Effector CD4-positive, alpha-beta T cell (primary cell): ENCODE measurements around the gene TRIML2. TPM values are rescaled to one million over a fixed set of nuclear protein-coding genes. Genes with fewer than 3 reads are reported as not detected.

Experiments used
- DNase-seq: peaks from one replicate; pipeline ENCODE4 v3.0.0-alpha.2; 2020
- total RNA-seq: gene quantifications from one replicate; lab custom pipeline; 2026; lab: John Stamatoyannopoulos, UW

TRIML2 gene
- not detected for total RNA-seq

DNA sequence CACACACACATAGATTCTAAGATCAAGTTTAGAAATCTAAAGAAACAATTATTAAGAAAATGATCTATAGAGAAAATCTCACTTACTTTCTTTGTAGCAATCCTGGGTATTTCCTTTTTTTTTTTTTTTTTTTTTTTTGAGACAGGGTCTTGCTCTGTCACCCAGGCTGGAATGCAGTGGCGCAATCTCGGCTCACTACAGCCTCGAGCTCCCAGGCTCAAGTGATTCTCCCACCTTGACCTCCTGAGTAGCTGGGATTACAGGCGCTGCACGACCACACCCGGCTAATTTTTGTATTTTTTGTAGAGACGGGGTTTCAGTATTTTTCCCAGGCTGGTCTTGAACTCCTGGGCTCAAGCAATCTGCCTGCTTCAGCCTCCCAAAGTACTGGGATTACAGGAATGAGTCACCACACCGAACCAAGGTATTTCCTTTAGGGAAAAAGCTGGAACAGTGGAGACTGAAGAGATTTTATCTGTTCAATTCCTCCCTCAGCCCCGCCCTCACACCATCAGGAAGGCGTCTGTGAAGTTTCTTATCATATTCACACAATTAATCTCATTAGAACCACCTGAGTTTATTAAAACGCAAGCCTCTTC is at the start of gene TRIML2:
TRIML2 (minus strand) TSS at position 447 of the 599 bp plus-strand sequence. CDS start 4,235 bp downstream, outside the sequence.
- no peak for DNase-seq

- DNase-seq, result no peak
Measured at GRCh38 chr4:188158336-188158735, 48.9 kb upstream of the TRIML2 start.

DNA sequence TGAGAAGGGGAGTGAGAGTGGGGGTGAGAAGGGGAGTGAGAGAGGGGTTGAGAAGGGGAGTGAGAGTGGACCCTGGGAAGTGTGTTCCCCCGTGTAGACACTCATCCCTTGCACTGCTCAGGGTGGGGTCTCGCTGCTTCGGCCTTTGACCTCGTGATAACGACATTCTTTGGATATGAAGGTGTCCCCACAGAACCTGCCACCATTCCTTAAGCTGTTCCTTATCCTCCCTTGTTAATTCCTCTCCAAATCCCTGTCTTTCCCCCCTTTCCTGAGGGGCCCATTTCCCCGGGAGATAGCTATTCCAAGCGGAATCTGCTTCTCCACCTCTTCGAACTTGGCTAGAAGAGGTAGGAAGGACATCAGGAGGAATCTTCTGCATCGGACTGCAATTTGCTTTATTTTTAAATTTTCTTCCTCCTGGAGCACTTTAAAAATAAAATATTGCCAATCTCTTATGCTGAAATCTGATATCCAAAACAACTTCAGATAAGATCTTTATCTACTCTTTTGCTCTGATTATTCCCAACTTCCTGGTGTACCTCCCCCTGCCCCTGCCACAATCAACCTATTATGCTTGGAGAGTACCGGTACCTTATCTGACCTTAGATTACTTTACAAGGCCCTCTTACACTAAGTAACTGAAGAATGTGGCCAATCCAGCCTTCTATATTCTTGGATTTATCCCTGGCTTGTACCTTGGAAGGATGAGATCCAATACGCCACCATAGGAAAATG is 45.4 kb upstream of the TRIML2 start:
- DNase-seq, result no peak

DNA sequence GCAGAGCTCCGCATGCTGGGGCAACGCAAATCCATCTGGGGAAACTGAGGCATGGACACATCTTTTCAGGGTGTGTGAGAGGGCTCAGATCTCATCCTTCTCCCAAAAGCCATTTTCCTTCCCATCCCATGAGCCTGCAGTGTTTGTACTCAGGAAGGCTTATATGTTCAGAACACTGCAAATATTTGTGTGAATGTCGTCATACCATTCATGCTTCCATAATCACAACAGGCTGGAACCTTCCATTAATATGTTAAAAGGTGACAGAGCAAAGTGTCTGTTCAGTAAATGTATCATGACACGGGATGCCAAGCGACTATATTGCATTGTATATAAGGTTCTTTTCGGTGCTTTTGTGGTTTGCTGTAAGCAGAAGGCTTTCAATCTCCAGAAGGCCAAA is 38.4 kb upstream of the TRIML2 start:
- DNase-seq, result no peak

GRCh38 chr4:188147176-188147575 is 37.8 kb upstream of the TRIML2 start:
- no peak for DNase-seq

- no peak for DNase-seq
Measured at GRCh38 chr4:188146618-188147017, 37.2 kb upstream of the TRIML2 start.

- no peak for DNase-seq
Measured at GRCh38 chr4:188145601-188146000, 36.2 kb upstream of the TRIML2 start.

DNA sequence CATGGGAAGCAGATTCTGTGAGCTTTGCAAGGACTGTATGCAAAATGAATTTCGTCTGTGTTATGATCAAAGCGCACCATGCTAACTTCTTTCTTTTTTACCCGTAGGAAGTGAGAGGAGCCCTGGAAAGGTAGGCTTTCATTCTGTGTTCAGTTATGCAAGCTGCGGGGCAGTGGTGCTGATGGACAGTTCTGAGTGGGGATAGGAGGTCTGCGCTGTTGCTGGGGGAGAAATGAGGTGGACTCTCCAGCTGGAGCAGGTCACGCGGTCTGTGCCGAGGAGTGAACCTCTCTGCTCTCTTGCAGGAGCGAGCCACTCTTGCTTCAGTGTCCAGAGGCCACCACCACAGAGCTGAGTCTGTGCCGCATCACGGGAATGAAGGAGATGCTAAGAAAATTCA is 34.3 kb upstream of the TRIML2 start:
- no peak for DNase-seq

DNA sequence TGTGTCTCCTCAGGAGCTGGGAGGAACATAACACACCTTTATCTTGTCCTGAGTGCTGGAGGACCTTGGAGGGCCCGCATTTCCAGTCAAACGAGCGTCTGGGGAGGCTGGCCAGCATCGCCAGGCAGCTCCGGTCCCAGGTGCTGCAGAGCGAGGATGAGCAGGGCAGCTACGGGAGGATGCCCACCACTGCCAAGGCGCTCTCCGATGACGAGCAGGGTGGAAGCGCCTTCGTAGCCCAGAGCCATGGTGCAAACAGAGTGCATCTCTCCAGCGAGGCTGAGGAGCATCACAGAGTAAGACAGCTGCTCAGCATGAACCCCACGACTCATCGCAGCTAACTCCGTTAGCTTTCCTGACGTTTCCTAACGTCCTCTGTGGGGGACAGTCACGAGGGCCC is 30.3 kb upstream of the TRIML2 start:
- DNase-seq, result no peak

DNA sequence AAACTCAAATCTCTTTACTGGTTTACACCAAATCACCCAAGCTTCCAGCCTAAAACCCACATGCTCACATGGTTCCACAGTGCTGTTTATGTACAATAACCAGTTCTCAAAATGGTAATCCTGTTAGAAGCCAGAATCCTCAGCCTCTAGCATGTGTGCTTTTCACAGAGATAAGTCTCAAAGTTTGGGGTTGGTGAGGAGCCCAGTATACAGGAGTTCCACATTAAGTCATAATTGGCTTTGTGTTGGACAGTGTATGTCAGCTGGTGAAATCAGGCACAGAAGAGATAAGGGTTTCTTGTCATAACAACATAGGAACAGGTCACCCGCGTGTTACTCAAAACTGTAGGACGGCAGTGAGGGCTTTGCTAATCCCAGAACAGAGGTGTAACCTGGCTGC is 29.7 kb upstream of the TRIML2 start, which contains the start of gene TRIML1:
TRIML1 (plus strand) TSS at position 301 of the 400 bp plus-strand sequence. CDS start 118 bp downstream, outside the sequence.
- no peak for DNase-seq

DNA sequence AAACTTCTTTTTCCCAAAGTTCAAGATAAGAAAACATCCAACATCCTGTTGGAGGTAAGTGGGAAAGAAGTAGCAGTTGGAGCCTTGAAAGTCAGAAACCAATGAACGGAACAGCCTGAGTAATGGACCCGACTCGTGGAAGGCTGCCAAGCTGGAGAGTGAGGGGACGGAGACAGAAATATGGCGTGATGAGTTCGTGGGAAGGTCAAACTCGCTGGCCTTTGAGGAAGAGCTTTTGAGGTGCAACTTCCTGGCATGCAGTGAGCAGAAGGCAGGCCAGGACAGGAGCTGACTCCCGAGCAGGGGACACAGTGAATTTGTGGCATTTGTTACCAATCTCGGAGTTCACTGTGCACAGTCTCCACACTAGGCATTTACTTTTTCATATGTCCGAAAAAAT is 28.8 kb upstream of the TRIML2 start:
- DNase-seq, result no peak

- no peak for DNase-seq
Measured at GRCh38 chr4:188132232-188132631, 22.8 kb upstream of the TRIML2 start.

DNA sequence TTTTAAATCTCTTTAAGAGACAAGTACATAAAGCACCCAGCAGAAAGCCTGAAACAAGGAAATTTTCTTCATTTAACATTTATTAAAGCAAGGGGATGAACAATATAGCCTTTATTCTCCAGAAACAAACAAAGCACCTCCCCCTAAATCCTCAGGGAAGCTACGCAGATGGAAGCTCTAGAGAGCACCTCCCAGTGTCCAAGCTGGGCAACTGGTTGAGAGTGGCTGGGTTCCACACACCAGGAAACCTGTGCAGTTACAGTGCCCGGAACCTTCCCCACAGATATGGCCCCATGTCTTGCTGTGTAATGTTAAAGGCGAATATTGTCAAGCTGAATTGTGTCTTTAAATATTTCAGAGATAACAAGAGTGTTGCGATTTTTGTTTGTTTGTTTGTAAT is 21.0 kb upstream of the TRIML2 start:
- no peak for DNase-seq

DNA sequence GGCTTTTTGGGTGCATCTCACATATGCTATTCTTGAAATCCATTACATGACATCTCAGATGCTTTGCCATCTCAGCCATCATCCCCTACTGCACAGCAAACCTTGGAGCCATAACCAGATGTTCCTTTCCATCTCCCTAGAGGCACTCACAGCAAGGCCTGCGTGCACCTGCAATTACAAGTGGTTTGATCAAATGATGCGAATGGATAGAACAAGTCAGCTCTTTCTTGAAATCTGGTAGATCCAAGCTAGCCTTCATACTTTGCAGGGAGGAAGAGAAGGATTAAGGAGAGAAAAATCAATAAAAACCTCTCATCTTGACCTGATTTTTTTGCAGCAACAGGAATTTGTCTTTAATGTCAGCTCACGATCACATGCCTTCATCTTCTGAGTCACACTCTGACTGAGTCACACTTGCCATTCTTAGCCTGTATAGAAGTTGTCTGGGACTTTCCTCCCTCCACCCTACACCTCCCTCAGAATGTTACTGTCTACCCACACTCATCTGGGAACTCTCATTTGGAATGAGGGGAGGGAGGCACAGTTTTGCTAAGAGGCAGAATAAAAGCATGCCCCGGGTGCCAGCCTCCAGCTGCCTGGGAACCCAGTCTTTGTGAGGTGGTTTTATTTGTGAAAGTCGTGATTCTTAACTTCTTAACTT is 17.9 kb upstream of the TRIML2 start:
- no peak for DNase-seq

- DNase-seq, result no peak
Measured at GRCh38 chr4:188121530-188121929, 12.1 kb upstream of the TRIML2 start.

- no peak for DNase-seq
Measured at GRCh38 chr4:188117631-188118324, 8.4 kb upstream of the TRIML2 start.

DNA sequence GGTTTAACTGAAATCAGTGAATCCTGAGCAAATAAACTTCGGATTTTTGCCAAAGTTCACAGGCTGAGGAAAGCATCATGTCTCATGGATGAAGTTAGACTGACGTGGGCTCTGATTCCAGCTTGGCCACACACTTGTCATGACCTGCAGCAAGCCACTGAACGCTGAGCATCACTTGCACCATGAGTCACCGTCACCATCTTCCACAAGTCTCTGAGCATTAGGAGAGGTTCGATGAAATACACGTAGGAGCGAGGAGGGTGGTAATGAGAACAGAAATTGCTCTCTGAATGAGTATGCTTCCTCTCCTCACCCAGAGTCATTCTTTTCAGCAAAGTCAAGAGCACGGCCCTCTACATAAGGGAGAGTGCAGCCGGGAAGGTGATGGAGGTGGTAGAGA is 3.8 kb upstream of the TRIML2 start:
- DNase-seq, result no peak

DNA sequence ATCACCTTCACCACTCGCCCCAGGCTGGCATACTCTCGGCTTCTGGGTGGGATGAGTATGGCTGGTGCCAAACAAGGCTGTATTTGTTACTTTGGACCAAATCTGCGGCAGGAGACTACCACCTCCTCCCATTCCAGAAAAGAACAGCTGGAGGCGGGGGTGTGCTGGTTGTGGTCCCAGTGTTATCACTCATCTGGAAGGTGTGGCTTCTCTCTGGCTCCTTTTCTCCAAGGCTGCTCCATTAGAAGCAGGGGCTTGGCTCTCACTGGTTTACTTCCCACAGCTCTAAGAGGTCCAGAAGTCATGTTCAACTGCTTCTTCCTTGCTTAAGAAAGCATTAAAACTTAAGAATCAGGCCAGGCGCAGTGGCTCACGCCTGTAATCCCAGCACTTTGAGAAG is 2.6 kb upstream of the TRIML2 start:
- DNase-seq, result no peak

DNA sequence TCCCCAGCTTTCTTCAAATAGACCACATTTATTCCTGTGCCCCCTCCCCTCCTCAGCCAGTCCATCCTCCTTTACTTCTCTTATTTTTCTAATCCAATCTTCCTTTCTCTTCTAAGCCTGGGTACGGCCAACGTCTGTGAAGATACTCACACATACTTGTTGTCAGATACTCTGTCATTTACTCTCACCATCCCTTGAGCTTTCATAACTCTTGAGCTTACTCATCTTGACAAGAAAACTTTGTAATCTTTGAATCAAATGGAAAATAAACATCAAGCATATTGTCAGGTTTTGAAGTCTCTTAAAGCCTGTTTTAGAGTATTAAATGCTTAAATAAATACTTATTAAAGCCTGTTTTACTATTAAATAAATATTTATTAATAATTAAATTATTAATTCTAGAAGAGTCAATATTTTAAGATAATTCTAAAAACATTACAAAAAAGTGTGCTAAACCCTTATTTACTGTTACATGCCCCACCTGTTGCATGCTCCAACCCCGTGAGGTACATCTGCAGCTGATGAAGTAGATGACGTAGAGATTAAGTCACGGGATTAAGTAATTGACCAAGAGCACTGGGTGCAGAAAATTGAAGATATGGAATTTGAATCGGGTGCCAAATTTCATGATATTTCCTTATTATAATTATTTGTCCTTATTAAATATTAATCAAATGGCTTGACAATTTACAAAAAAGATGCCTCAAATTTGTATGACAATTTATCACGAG is 1.5 kb upstream of the TRIML2 start:
- no peak for DNase-seq

GRCh38 chr4:188110036-188110435 is 633 bp upstream of the TRIML2 start:
- no peak for DNase-seq

DNA sequence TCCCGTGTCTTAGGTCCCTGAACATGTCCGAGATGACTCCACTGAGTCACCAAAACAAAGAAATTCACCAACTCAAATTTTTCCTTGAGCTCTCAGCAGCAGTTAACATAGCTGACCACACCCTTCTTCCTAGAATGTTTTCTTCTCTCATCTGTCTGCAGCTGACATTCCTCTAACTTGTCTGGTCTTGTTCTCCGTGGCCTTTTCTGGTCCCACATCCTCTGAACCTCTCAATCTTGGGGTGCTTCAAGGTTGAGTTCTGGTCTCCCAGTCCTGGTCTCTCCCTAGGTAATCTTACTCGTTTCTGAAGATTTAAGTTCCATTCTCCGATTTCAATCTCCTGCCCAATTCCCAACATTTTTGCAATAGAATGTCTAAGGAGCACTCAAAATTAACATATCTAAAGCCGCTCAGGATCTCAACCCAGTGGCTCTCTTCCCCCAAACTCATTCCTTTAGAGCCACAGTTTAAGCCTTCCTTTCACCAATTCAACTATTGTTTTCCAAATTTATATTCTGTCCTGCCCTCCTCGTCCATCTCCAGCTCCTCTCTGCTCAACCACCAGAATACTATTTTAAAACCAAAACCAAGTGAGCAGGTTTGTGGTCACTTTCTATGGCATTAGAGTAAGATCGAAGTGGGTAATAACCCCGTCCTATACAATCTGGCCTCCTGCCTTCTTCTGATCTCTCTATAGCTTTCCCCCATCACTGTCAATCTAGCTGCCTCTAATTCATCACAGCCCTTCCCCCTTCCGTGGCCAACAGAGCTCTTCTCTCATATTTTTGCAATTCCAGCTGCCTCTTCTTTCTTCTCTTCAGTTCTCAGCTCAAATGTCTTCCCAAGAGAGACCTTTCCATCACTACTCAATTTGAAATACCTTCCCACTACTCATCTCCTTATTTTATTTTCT is 1.2 kb downstream of the TRIML2 start:
- DNase-seq, result no peak

DNA sequence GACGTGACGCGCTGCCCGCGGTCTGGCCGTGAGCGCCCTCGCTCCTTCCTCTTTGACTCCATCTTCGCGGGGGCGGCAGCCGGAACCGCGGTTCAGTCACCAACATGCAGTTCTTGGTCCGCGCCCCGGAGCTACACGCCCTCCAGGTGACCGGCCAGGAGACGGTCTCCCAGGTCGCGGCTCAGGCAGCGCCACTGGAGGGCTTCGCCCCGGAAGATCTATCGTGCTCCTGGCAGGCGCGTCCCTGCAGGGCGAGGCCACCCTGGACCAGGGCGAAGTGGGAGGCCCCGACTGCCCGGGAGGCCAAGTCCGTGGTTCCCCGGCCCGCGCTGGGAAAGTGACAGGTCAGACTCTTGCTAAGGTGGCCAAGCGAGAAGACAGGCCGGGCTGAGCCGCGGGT is 2.9 kb downstream of the TRIML2 start:
- DNase-seq, result no peak
